ENCODE results near the gene DNAH12.

GRCh38 chr3:57530071-57530608, 14.0 kb downstream of the DNAH12 start:
- TF ChIP-seq MAX (IDR thresholded peaks at IDR 0.05; ENCODE audit: low read depth, low read length) (no peak), CTCF (IDR thresholded peaks at IDR 0.05; ENCODE audit: low read depth, low read length) (no peak)
